ENCODE results near the gene CYP4B1.
"Not testable (repeated sequence)": the region's sequence is repeated elsewhere in the genome, so short reads cannot be mapped to it uniquely, and the experiment has no call there.

CYP4B1 gene

DNA sequence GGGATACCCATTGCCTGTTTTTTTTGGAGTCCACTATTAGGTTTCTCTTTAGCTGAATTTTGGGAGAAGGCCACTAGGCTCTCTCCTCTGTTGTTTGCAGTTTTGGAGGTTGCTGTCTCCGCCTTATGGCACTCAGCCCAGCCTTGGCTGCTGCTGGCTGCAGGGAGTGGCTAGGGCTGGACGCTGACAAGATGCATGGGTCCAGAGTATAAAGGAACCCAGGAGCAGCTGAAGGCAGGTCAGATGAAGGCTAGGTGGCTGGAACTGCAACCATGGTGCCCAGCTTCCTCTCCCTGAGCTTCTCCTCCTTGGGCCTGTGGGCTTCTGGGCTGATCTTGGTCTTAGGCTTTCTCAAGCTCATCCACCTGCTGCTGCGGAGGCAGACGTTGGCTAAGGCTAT is at the start of gene CYP4B1:
Gene CYP4B1 (plus strand): TSS at position 237 of the 400 bp plus-strand sequence. CDS start 36 bp downstream, at position 273.
- DNase-seq: no peak

DNA sequence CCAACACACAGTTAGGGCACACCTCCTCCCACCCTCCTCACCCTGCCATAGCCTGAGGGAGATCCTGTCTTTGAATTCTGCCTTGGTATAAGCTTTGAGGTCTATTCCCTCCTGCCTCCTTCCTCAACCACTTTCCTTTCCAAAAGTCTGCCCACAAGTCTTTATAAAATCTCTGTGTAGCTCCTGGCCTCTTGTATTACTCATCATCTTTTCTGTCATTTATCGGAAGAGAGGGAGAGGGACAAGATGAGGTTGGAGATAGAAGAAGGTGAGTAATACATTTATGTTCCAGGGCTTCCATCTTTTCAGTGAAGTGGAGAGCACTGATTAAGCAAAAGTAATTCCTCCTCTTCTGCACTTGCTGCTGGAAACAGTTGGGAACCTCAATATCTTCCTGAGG is 49.4 kb upstream of the CYP4B1 start:
- DNase-seq: no peak

DNA sequence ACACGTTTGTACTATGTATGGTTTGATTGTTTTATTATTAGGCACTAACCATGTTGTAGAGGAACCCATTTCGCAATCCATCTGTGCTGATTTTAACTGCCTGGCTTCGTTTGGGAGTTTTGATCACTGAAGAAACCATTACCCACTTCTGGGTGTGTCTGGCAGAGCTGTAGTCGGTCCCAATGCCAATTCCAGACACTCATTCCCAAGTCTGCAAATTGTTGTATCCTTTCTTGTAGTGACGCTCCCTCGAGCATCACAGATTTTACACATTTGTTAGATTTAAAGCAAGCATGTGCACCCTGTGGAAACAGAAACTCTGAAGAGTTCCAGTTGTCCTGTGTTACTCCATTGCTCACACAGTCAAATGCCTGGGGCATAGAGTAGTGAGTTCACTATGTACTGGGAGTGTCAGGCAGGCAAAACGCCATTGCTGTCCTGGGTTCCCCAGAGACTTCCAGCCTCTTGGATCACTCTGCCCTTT is 48.9 kb upstream of the CYP4B1 start:
- no peak for DNase-seq

DNA sequence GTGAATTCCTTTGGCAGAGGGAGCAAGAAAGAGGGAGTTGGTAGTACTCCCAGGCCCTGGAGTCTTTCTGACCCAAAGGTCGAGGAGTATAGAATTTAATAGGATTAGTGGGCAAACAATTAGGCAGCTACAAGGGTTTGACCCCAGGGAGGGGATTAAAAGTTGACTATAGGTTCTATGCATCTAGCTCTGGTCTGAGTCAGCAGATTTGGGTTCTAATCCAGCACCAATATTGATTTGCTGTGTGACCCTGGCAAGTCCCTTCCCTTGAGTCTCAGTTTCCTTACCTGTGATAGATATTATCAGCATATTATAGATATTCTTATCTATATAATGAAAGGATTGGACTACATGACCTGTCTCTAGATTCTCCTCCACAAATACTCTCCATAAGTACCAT is 44.9 kb upstream of the CYP4B1 start:
- no peak for DNase-seq

DNA sequence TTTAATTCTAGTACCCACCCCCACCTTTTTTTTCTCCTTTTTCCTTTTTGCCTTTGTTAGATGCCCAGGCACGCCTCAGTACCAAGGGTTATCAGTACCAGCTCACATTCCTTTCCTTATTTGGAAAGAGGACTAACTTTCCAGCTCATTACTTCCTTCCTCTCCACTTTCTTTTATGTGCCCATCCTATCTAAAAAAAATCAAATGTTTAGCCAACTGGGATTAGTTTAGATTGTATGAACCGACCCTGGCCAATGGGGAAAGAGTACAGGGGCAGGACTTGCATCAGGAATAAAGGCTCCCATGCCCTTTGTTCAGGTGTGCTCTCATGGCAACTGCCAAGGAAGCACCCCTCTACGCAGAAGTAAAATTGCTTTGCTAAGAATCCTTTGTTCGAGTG is 44.1 kb upstream of the CYP4B1 start:
- DNase-seq: not testable (repeated sequence)

DNA sequence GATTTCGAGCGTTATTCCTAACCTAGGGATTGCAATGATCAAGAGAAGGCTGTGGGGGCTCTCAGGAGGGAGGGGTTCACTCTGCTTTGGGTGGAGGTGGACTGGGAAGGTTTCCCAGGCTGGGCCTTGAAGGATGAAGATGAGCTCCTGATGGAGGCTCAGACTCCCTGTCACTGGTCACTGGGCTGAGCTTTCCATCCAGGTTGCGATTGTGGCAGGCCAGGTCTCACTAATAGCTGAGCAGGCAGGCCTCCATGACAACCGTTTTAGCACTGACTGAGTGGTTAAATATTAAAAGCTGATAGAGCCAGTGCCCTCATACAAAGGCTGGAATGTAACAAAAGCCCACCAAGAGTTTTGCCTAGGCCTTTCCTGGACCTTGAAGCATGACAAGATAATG is 43.7 kb upstream of the CYP4B1 start:
- DNase-seq: no peak

DNA sequence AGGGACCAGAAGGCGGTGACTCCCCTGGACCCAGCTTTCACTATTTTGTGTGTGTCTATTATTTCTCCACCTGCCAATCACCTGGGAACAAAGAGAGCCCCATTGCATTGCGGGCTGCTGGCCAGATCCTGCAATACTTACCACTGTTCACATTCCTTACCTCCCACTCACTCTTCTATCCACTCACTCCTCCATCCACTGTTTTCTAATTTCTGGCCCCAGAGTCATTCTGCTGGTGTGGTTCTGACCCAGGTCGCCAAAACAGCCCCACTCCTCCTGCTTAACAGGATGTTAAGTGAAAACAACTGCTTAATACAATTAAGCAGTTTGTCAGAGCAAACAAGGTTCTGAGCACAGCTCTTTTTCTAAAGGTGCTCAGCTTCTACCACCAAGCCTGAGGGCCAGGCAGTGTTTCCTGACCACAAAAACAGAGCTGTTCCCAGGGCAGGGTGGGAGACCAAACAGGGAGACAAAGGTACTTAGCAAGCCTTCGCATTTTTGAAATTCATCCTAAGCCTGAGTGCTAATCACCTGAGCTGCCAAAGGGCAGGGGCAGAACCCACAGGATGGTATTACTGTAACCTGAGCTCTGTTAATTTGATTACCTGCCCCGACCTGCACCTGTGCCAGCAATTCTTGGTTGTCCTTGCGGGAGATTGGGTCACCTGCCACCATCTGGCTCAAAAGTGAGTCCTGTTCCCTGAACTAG is 41.4 kb upstream of the CYP4B1 start:
- no peak for DNase-seq

DNA sequence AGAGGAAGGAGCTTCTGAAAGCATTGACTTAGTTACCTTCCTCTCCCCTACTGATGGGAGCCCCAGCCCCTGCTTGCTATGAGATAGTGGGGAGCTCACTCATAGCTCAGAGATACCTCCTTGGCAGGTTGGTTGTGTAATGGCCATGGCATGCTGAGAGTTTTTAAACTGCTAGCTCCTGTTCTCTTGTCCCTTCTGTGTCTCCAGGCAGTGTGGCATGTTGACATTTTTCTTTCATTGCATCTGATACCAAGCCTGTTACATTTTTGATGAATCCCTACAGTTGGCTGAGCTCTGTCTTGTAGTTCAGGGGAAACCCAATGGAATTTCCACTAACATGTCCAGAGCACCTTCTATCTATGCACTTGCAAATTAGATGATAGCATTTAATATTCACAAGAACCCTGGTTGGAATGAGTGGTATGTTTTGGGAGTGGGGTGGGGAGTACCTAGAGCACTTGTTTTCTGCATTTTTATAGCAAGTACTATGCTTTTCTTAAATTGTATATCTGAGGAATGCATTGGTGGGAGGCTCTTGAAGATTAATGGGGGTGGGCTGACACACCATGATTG is 40.8 kb upstream of the CYP4B1 start:
- no peak for DNase-seq

DNA sequence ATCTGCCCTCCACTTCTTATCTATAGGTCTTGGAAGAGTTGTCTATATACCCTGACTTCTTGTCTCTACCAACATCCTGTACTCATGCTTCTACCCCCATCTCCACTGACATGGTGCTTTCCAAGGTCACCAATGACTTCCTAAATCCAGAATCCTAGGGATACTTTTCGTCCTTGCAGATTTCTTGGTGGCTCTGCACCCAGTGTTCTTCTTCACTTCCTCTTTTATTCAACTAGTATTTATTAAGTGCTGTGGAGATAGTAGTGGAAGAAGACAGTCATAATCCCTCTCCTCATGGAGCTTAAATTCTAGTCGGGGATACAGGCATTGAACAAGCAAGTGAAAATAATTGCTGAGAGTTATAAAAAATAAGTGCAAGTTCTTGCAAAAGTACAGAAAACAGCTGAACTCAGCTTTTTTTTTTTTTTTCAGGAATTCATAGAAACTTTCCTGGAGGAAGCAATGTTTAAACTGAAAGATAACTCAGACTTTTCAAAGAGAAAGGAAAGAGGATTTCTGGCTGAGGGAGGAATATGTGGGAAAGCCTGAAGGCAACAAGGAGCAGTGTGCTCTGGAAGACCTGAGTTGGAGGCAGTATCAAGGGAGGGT is 38.2 kb upstream of the CYP4B1 start:
- no peak for DNase-seq

DNA sequence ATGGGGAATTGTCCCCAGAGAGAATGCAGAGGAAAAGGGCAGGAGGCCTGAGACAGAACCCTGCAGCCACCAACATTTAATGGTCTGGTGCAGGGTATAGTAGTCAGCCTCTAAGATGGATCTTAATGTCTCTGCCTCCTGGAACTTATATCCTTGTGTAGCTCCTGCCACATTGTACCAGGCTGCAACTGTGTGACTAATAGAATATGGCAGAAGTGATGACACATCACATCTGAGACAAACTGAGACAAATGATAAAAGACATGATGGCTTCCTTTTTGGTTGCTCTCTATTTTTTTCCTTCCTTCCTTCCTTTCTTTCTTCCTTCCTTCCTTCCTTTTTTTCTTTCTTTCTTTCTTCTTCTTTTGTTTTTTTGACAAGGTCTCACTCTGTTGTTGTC is 37.1 kb upstream of the CYP4B1 start:
- no peak for DNase-seq

DNA sequence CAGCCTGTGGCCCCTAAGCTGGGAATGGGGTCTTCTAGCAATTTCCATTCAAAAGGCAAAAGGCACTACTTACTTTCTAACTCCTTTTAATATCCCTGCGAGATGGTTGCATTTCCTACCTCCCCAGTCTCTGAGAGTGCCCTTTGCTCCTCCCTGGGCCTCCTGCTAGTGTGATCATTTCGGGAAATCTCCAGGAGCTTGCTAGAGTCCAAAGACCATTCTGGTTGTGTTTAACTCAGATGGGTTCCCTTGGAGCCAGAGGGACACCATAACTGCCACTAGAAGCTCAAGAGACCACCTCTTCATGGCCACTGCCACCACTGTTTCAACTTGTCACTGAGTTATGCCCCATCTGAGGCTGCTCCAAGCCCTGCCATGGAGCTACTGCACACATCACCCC is 34.4 kb upstream of the CYP4B1 start:
- DNase-seq: no peak

DNA sequence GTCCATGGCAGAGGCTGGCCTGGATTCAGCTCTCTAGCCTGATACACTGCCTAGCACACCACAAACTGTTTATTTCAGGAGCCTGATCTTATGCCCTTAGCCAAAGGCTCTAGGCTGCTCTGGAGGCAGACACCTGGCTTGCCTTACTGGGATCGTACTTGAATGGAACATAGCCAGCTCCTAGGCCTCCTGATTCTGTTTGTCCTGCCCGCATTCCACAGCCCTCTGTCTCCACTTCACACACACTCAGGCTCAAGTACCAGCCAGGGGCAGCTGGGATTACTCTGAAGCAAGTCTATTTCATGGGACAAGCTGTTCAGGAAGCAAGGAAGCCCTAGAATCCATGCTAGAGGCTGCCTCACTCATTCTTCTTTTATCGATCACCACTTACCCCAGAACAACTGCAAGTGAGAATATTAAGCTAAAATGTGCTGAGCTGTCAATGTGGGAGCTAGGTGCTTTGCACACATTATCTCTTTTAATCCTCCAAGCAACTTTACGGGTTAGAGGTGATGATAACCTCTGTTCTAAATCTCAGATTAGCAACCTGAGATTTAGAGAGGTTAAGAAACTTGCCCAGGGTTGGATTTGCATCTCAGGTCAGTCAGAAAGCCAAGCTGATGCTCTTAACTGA is 31.1 kb upstream of the CYP4B1 start:
- DNase-seq: no peak

DNA sequence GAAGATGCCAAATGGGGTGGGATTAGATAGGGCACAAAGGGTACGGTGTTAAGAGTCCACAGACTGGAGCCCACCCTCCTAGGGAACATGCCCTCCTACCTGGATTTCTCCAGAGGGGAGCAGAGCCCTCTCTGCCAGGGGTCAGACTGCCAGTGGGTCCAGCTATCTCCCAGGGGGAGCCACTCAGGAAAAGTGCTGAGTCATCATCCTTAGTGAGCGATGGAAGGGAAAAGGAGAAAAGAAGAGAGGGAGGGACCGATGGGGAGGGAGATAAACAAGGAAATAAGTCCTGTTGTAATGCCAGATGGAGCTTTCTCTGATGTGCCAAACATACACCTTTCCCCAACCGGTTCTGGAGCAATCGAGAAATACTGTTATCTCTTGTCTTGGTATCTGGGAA is 30.4 kb upstream of the CYP4B1 start:
- no peak for DNase-seq

DNA sequence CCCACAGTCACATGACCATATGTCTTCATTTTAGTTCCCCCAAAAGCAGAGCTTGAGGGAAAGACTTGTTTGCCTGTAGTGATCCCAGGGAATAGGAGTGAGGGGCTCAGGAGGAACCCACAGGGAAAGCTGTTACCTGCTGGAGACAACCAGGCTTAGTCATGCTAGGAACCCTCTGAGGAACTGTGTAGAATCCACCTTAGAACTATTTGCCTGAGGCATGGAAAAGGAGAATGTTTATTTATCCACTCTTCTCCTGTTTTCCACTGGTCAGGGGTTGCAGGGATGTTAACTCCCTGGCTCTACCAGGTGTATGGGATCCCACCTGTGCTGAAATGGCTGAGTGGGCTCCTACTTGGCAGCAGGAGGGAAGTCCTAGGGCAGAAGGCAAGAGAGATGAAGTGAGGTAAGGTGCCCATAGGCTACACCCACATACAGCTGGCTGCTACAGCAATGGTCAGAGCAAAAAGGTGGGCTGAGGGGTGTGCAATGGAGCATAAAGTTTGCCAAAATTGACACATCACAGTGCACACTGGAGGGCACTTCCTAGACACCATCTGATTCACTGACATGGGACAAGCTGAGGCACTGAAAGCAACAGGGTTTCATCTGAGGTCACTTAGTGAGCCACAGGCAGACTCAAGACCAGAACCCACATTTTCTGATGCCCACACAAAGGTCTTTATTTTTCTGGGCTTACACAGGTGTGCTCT is 29.7 kb upstream of the CYP4B1 start:
- no peak for DNase-seq

DNA sequence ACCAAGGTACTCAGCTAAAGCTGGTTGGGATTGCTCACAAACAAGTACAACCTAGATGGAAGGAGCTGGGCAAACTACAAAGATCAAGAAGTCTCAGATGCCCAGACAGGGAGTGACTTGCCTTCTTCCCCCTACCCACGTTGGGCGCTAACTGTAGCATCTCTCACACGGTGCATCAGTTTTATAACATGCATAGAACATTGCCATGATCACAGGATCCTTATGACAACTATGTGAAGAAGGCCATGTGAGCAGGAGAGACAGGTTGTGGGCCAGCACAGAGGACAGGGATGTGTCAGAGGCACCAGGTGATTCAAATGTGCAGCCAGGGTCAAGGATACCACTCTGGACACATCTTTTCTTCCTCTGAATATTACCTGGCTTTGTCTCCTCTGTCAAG is 28.3 kb upstream of the CYP4B1 start:
- DNase-seq: no peak

DNA sequence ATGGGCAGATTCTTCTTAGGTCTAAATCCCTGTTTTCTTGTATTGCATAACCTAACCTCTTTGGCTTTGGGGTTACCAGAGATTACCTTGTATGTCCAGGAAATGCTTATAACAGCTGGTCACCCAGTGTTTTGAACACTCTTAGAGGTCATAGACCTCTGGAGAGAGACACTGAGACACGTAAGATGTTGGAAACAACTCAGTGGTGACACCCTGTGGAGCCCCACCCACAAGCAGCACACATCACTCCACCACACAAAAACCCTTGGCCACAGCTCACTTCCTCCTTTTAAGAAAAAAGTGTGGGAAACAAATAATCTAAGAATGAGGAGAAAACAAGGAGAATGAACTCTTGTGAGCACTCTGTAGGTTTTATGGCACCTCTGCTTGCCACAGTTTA is 26.3 kb upstream of the CYP4B1 start:
- no peak for DNase-seq

DNA sequence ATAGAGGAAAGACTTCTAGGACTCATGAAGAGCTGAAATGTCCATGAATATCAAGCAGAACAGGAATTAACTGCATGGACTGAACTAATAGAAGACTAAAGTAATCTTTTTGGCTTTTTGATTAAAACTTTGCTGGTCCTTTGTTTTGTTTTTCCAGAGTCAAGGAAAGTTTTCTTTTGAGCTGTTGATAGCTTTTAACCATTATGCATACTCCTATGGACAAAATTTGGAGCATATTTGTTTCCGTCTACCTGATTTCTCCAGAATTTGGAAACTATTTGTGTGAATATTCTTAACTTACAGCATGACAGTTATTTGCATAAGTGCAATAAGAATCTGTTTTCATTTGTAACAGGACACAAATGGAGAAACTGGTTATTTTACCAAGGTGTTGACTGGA is 24.5 kb upstream of the CYP4B1 start:
- no peak for DNase-seq

DNA sequence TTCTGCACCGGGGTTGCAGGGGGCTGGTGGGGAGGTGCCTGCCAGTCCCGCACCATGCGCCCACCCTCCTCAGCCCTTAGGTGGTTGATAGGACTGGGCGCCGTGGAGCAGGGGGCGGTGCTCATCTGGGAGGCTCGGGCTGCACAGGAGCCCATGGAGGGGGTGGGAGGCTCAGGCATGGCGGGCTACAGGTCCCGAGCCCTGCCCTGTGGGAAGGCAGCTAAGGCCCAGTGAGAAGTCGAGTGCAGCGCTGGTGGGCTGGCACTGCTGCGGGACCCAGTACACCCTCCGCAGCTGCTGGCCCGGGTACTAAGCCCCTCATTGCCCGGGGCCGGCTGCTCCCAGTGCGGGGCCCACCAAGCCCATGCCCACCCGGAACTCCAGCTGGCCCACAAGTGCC is 20.4 kb upstream of the CYP4B1 start:
- DNase-seq: not testable (repeated sequence)

DNA sequence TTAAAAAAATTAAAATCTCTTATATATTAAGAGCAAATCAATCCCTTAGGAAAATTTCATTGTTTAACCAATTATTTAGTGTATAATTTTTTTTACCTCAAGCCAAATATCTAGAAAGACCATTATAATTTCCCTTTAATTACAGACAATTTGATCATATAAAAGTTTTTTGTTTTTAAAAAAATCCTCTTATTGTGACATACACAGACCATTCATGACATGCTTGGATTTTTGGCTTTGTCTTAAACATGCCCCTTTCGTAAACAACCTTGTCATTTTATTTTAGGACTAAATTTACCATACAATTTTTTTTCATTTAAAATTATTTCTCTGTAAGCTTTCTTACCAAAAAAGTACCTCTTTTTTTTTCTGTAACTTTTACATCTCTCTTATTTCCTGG is 14.2 kb upstream of the CYP4B1 start:
- DNase-seq: no peak

DNA sequence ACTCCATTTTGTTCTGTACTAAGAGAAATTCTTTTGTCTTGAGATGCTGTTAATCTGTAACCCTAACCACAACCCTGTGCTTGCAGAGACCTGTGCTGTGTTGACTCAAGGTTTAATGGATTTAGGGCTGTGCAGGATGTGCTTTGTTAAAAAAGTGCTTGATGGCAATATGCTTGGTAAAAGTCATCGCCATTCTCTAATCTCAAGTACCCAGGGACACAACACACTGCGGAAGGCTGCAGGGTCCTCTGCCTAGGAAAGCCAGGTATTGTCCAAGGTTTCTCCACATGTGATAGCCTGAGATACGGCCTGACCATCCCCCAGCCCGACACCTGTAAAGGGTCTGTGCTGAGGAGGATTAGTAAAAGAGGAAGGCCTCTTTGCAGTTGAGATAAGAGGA is 10.2 kb upstream of the CYP4B1 start:
- DNase-seq: not testable (repeated sequence)

DNA sequence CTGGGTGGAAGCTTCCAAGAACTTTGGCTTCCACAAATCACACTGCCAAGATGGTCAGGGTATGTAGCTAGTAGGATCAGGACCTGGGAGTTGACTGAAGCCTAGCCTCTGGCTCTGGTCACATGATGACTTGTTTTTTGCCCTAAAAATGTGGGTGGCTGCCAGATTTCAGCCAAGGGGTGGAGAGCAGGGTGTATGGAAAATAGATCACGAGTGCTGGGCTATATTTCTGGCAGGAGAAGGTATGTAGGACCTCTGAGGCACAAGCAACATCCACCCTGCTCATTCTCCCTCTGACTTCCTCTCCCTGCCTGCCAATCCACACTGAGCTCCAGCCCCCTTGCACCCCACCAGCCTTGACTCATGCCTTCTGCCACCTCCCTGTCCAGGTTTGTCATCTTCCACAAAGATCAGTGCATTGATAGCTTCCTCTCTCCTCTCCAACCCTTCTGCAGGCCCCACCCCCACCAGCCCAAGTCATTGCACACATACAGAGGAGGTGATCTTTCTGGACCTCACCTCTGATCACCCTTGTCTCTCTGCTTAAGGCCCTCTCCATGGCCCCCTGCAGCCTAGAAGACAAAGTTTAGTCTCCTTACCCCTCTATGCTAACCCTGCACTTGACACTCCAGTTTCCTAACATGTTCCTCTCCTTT is 8.3 kb upstream of the CYP4B1 start:
- no peak for DNase-seq

DNA sequence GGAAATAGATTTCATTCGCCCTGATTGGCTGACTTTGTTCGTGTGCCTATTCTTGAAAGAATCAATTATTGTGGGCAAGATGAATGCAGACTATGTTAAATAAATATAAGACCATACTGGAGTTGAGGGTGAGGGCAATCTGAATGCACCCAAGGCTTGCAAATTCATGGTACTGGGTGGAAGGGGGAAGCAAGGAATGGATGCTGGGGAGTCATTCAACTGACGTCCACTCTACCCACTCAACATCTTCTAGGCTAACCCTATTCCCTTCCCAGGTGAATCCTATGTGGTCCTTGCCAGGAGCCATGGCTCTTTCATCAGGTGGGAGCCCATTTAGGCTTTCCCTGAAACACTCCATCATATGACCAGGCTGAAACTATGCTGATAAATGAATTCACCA is 5.7 kb upstream of the CYP4B1 start:
- no peak for DNase-seq
